GM20431 (cell line): ENCODE data around the gene MS4A15.
"Not testable (repeated sequence)": the region's sequence is repeated elsewhere in the genome, so short reads cannot be mapped to it uniquely, and the experiment has no call there.

Source experiments
- in situ Hi-C: fragments of 300-500 bp; cut with MseI, MboI; formaldehyde crosslinking; loops from one replicate; pipeline ENCODE4 v1.15.0; 2020; ENCODE audit warnings: low sequenced_read_pairs; ENCODE audit not compliant: unreplicated experiment

MS4A15 gene

GRCh38 chr11:60795291-60795690 lies 38.6 kb downstream of the MS4A15 start:
- in situ Hi-C loops = no loop called here

GRCh38 chr11:60797846-60798630 lies 41.4 kb downstream of the MS4A15 start:
- in situ Hi-C loops = no loop called here

GRCh38 chr11:60798631-60799030 lies 42.0 kb downstream of the MS4A15 start:
- in situ Hi-C loops = no loop called here

- in situ Hi-C loops = no loop called here
Measured at GRCh38 chr11:60801194-60801593, 44.5 kb downstream of the MS4A15 start.

GRCh38 chr11:60803273-60803936 lies 46.7 kb downstream of the MS4A15 start:
- in situ Hi-C loops = no loop called here

- in situ Hi-C loops = no loop called here
Measured at GRCh38 chr11:60809249-60809648, 52.6 kb downstream of the MS4A15 start.

GRCh38 chr11:60809691-60810090 lies 53.0 kb downstream of the MS4A15 start:
- in situ Hi-C loops = no loop called here

- in situ Hi-C loops = no loop called here
Measured at GRCh38 chr11:60810151-60810550, 53.5 kb downstream of the MS4A15 start.

- in situ Hi-C loops = no loop called here
Measured at GRCh38 chr11:60810569-60810968, 53.9 kb downstream of the MS4A15 start.

- in situ Hi-C loops = no loop called here
Measured at GRCh38 chr11:60813324-60813723, 56.7 kb downstream of the MS4A15 start.

GRCh38 chr11:60814112-60814511 lies 57.4 kb downstream of the MS4A15 start:
- in situ Hi-C loops = no loop called here

GRCh38 chr11:60816590-60817157 lies 60.0 kb downstream of the MS4A15 start:
- in situ Hi-C loops = no loop called here

- in situ Hi-C loops = no loop called here
Measured at GRCh38 chr11:60818057-60818456, 61.4 kb downstream of the MS4A15 start.

GRCh38 chr11:60821827-60822599 lies 65.3 kb downstream of the MS4A15 start:
- in situ Hi-C loops = no loop called here

- in situ Hi-C loops = not testable (repeated sequence)
Measured at GRCh38 chr11:60823745-60824306, 67.2 kb downstream of the MS4A15 start.

- in situ Hi-C loops = loop anchor here (25.0 kb wide), 1 partner anchor 362 kb away; no protein-coding TSS in a partner anchor
Measured at GRCh38 chr11:60825118-60825517, 68.5 kb downstream of the MS4A15 start.

GRCh38 chr11:60825790-60826189 lies 69.1 kb downstream of the MS4A15 start:
- in situ Hi-C loops = loop anchor here (25.0 kb wide), 1 partner anchor 362 kb away; no protein-coding TSS in a partner anchor
